GM18499 (cell line): ENCODE data around the gene LMNA.
"Not testable (repeated sequence)": the region's sequence is repeated elsewhere in the genome, so short reads cannot be mapped to it uniquely, and the experiment has no call there.

Experiments
- ATAC-seq: cut with Tn5 transposase; IDR thresholded peaks from one replicate; pipeline ENCODE4 v1.9.1; 2021; ENCODE audit warnings: moderate number of reproducible peaks; ENCODE audit not compliant: insufficient read depth, unreplicated experiment

Gene LMNA

DNA sequence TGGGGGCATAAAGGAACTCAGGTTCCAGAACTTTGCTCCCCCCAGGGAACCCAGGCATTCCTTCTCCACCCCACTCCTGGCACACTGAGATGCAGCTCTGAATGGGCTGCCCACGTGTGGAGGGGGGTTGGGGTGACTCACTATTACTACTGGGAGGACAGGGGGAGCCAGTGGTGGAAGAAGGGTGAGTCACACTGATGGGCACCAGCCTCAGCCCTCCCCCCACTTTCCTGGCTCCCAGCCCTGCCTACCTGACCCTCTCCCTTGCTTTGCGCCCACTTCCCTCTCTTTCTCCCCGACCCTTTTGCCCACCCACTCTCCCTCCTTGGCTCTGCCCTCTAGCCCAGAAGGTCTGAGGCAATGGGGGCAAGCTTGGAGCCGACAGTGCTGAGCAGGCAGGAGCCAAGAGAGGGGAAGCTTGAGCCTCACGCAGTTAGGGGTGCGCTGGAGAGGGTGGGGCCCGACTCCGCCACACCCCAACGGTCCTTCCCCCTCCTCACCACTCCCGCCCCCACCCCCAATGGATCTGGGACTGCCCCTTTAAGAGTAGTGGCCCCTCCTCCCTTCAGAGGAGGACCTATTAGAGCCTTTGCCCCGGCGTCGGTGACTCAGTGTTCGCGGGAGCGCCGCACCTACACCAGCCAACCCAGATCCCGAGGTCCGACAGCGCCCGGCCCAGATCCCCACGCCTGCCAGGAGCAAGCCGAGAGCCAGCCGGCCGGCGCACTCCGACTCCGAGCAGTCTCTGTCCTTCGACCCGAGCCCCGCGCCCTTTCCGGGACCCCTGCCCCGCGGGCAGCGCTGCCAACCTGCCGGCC is at the start of gene LMNA:
Gene LMNA (plus strand): TSS at position 611 of the 818 bp plus-strand sequence. CDS start 208 bp downstream, outside the sequence.
- ATAC-seq: no peak

DNA sequence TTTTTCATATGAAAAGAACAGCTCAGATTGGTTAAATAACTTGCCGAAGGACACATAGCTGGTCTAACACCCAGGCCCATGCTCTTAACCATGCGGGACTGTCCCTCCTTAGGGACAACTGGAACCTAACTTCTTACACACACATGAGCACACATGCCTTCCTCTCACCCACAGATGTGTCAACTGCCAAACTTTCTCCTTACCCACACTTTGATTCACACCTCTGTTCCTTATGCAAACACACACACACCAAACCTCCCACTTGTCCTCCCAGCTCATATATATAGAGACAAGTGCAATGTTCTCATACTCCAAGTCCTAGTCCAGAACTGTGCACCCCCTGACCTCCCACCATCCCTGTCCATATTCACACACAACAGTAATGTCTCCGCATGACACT is 49.3 kb upstream of the LMNA start:
- ATAC-seq: no peak

DNA sequence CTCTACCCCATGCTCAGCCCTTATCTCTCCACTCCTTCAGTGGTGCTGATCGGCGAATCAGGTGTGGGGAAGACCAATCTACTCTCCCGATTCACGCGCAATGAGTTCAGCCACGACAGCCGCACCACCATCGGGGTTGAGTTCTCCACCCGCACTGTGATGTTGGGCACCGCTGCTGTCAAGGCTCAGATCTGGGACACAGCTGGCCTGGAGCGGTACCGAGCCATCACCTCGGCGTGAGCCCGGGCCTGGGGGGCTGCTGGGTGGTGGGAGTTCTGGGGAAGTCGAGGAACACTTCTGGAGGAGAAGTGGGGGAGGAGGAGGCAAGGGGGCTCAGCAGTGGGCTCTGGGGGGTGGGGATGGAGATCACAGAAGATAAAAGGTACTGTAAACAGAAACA is 48.6 kb upstream of the LMNA start:
- no peak for ATAC-seq

DNA sequence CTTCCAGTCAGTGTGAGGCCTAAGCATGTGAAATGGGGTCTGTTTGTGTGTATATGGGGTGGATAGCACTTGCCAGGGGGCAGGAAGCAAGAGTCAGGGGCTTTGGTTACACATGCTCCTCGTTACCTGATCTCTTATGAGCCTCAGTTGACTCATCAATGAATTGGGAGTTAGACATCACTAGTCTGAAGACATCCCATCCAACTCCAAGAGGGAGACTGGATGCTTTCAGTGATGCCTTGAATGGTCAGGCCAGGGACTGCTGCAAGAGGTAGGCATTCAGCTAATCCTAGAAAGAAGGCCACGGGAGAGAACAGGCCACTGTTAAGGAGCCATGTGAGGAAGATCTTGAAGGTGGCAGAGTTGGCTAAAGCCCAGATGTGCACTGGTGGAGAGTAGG is 47.2 kb upstream of the LMNA start:
- no peak for ATAC-seq

DNA sequence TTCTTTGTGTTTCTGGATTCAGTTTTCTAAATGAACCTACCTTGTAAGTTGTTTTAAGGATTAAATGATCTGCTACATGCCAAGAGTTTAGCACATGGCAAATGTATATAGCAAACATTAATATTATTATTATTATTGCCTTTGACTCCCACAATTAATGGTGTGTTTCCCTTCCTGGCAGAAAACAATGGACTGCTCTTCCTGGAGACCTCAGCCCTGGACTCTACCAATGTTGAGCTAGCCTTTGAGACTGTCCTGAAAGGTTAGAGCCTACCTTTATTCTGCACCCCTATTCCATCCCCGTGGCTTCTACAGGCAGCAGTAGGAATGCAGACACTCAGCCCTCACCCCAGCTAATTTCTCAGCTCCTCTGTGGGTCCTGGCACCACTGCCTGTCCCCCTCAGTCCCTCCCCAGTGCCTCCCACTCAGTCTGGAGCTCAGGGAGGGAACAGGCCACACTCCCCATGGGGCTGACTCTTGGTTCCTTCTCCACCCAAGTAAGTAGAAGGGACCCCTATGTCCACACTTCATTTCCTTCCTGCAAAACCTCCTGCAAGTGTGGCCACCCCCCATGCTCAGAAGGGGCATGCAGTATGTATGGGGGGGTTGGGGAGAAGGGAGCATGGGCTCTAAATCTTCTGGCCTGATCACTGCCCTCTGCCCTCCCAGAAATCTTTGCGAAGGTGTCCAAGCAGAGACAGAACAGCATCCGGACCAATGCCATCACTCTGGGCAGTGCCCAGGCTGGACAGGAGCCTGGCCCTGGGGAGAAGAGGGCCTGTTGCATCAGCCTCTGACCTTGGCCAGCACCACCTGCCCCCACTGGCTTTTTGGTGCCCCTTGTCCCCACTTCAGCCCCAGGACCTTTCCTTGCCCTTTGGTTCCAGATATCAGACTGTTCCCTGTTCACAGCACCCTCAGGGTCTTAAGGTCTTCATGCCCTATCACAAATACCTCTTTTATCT is 44.7 kb upstream of the LMNA start:
- no peak for ATAC-seq

DNA sequence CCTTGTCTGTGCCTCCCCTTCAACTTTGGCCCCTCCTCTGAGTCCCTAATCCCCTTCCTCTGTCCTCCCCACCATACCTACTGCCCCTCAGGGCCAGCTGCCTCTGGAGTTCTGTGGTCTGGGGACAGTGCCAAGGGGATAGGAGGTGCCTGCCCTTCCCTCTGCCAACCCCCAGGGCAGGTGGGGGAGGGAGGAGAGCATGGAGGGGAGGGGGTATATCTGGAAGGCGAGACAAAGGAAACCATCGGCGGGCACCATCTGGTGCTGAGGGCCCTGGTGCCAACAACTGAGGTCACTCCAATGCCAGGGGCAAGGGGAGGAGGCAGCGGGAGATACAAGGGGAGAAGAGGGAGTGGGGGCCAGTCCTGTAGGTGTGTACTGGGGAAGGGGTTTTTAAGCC is 44.0 kb upstream of the LMNA start:
- ATAC-seq: no peak

DNA sequence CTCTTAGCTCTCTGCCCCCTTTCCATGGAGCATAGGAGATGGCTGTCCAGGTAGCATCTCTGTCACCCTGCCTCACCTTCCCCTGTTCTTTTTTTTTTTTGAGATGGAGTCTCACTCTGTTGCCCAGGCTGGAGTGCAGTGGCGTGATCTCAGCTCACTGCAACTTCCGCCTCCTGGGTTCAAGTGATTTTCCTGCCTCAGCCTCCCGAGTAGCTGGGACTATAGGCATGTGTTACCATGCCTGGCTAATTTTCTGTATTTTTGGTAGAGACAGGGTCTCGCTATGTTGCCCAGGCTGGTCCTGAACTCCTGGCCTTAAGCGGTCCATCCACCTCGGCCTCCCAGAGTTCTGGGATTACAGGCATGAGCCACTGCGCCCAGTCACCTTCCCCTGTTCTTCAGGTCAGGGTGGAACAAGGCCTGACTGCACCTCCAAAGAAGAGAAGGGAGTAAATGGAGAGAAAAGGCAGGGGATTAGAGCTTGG is 43.1 kb upstream of the LMNA start:
- ATAC-seq: not testable (repeated sequence)

DNA sequence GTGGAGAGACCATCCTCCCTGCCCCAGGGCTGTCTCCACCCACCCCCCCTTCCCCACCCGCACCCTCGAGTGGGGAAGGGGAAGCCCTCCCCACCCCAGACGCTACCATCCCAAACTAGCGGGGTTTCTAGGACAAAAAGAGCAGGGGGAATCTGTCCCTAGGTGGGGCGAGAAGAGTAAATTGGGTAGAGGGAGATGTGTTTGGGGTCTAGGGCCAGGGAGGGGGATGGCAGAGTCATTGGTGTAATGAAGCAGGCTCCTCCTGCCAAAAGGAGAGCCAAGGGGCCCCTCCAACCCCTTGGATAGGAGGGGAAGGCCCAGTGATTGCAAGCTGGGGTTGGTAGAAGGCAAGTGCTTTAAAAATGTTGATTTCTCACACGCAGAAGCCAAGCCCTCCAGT is 42.3 kb upstream of the LMNA start:
- no peak for ATAC-seq

DNA sequence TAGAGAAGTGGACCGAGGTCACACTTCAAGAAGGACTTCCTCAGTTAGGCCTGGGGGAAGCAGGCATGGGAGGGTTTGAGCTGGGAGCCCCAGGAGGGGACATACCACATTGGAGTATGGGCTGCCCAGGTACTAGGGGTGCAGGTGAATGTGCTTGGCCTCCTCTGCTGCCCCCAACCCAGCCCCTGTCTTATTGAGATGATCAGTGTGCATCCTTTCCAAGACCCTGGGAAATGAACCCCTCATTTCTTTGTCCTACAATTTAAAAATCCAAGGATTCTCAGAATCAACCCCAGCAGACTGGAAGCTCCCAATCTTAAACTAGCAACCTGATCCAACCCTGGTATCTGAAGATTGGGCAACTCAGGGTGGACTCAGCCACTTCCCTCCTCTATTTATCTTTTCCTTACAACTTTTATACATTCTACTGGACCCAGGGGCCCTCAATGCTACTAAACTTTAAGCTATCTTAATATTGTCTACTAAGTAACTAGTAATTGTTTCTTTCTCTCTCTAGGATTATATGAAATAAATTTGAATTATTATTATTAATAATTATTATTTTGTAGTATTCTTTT is 41.3 kb upstream of the LMNA start:
- ATAC-seq: no peak

DNA sequence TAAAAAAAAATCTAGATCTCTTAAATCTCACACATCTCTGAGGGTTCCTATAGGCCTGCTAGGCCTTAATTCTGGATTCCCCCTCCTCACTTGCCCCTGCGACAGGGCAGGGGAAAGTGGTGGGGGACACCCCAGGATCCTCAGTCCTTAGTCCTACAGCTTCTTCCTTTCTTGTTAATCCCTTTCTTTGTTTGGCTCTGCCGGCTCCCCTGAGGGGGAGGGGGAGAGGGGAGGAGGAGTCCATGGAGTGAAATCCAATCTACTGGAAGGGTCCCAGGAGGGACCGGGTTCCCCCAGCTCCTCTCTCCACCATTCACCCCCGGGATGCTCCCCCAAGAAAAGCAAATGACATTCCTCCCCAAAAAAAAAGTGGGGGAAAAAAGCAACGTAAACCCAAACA is 40.8 kb upstream of the LMNA start:
- ATAC-seq: no peak

DNA sequence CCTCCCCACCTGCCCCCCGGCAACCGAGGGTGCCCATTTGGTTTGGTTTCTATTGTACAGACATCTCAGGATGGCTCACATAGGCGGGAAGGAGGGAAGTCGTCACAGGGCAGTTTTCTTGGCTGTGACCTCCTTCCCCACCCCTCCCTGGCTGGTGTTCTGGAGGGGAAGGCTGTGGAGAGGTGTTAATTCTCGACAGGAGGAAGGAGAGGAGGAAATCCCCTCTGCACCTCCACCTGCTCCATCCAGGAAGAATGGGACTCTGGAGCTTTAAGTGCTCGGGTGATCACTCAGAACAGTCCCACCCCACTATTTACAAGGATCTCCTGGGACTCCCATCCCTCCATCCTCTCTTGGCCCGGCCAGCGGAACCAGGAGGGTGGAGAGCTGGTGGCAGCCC is 39.9 kb upstream of the LMNA start:
- ATAC-seq: no peak

DNA sequence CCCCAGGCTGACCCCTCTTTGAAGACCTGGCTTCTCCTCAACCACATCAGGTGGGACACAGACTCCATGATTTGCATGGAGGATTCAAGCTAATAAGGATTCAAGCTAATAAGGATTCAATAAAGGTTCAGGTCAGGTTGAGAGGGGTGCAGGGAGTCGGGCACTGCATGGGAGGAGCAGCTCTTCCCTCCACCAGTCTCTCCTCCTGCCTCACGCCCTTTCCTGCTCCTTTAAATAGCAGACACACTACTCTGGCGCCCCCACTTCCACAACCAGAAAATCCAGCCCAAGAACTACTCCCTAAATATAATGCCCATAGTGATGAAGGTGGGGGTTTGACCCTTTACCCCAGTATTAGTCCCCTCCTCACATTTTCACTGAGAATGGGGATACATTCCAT is 39.3 kb upstream of the LMNA start:
- no peak for ATAC-seq

DNA sequence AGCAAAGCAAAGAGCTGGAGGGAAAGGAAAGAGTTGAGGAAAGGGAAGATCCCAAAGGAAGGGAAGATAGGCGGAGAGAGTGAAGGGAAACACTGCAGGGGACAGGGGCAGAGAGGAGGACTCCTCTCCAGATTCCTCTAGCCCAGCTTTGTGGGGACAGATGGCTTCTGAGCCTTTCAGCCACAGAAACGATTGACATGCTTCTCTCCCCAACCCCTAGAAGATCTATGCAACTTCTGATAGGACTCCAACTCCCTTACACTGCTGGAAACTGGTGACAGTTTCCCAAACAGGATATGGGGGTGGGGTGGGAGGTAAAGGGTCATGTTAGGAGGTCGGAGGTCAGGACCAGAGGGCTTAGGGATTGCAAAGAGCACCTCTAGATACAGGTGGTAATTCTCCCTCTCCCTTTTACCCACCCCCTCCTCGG is 38.7 kb upstream of the LMNA start:
- no peak for ATAC-seq

DNA sequence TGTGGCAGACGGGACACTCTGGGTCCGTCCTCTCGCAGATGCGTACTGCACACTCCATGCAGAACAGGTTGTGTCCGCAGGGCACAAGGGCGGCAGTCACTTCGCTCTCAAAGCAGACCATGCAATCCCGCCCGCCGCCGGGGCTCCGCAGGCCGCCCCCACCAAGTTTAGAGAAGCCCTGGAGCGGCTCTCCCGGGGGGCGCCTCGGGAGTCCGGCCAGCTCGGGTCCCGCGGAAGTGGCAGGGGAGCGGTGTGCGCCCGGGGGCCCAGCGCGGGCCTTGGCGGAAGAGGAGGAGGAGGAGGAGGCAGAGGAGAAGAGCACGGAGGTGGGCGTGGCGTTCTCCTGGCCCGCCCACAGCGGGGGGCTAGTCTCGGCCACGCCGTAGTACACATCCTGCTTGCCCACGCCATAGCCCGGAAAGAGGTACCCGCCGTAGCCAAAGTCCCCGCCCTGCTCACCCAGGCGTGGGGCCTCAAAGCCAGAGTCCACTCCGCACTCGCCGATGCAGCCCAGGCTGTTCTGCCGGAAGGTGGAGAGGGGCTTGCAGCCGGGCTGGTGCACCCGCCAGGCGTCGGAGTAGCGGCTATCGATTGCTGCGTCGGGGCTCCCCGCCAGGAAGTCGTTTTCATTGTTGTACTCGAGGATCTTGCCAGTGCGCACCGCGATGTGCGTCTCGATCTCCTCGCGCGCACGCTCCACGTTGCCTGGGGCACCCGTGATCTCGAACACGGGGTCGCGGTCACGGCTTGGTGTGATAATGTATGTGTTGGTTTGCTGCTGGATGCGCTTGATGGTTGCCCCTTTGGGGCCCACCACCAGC is 37.7 kb upstream of the LMNA start:
- no peak for ATAC-seq

DNA sequence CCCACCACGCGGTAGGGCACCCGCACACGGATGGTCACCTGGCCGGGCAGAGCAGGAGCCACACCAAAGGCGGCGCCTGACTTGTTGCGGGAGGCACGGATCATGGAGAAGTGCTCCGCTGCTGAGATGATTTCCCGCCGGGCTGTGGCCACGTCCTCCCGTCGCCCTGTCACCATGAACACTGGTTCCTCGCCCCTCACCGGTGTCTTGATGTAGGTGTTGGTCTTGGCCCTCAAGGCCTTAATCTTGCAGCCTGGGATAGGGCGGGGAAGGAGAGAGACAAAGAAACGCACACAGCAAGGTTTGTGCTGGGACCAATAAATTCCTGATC is 37.1 kb upstream of the LMNA start:
- no peak for ATAC-seq

DNA sequence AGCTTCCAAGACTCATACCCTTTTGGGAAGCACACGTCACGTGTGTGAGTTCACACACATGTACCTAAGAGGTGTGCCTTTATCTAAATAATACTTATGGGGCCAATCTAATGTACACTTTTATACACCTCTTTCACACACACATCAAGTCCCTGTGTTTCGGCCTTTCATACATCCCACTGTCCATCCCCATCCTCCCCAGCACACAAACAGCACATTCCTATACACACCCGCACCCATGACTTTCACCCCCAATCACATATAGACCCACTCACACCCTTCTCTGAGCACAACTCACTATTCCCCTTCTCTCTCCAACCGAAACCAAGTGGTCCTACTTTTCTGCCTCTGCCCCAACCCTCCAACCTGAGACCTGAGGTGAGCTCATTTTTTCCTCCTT is 35.8 kb upstream of the LMNA start:
- ATAC-seq: no peak

DNA sequence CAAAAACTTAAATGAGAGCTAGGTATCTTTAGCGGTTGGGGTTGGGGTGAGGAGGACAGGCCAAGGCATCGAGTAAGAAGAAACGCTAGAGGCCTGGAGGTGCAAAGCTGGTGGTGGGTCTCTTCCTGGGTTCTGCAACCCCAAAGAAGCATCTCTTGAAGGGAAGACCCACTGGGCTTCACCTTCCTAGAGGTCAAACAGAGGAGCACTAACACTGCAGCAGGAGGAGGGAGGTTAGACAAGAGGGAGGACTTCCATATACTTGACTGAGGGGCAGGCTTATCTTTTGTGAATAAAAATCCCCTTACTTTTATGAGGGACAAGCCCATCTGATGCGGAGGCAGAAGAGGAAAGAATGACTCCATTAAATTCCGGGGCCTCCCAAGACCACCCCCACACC is 34.7 kb upstream of the LMNA start:
- no peak for ATAC-seq

DNA sequence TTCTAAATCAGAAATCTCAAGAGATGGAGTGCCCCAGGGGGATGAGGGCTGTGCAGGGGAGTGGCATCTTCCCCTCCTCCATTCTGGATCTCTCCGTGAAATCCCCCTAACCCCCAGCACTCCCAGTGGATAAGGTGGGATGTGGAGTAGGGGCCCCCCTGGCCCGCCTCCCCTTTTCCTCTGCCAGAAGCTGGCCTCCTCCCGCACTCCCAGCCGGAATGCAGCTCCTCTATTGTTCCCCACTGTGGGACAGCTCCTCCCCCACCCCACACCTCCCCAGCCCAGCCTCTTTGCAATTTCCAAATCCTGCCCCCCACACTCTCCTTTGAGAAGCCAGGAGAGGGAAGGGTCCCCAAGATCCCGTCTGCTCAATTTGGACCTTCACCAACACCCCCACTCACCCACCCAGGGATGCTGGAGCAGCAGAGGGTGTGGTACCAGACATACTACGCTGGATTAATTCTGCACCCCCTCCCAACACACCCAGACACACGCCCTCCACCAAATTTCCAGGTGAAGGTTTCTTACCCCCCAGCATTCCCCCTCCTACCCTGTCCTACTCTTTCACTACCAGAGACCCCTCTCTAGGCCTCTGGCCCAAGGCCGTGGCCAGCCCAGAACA is 34.2 kb upstream of the LMNA start:
- no peak for ATAC-seq

DNA sequence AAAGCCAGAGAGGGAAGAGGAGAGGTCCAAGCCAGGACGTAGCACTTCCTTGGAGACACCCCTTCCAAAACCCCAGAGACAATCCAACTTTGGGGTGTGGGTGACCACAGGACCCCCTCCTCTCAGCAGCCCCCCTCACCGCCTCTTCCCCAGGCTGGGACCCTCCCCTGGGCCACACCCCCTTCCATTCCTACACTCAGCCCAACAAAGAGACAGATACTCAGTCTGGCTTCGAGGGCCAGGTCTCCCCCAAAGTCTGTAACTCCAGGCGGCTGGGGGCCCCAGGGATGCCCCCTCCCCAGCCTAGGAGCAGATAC is 33.7 kb upstream of the LMNA start:
- ATAC-seq: no peak
